Naive thymus-derived CD4-positive, alpha-beta T cell (primary cell): ENCODE results near the gene CYB5RL. TPM values are rescaled to one million over a fixed set of nuclear protein-coding genes. Genes with fewer than 3 reads are reported as not detected.
A peak's percentile ranks its signal among the peaks of the same experiment; 100 is the strongest.
"Not testable (repeated sequence)": the region's sequence is repeated elsewhere in the genome, so short reads cannot be mapped to it uniquely, and the experiment has no call there.

Experiments used
- ATAC-seq: fragments of 150-1000 bp; cut with Tn5 transposase; 2 replicates; pipeline ENCODE4 v1.10.0; 2021; ENCODE audit warnings: mild to moderate bottlenecking, moderate library complexity
- CTCF ChIA-PET: fragments of 350-600 bp; sonication (Branson Sonifier 250); formaldehyde crosslinking; loops from one replicate; lab custom pipeline; 2021; ENCODE audit warnings: antibody characterized with exemption; lab: Charles Lee
- POLR2A ChIA-PET: fragments of 350-600 bp; sonication (Branson Sonifier 250); formaldehyde crosslinking; loops from one replicate; lab custom pipeline; 2021; ENCODE audit warnings: antibody characterized with exemption, inconsistent platforms; lab: Charles Lee
- DNase-seq, 9 donors: peaks; one replicate each; pipeline versions ENCODE4 v3.0.0 to v3.0.0-alpha.2; 2020 to 2022; ENCODE audit warnings: mixed read lengths in 1 of 9
- H3K27ac ChIP-seq: one replicate; pipeline ENCODE4 v1.7.0; 2013; ENCODE audit warnings: mild to moderate bottlenecking, low read depth, low read length, moderate library complexity
- H3K27me3 ChIP-seq, 2 donors: one replicate each; pipeline ENCODE4 v1.7.0; 2013; ENCODE audit warnings: low read length in 2 of 2, mild to moderate bottlenecking in 2 of 2, moderate library complexity in 2 of 2; ENCODE audit not compliant: control insufficient read depth in 2 of 2, insufficient read depth in 2 of 2
- H3K36me3 ChIP-seq, 3 experiments: 1 replicate in 2 of 3; 2 replicates in 1 of 3; pipeline ENCODE4 v1.7.0; 2013; ENCODE audit warnings: low read length in 3 of 3, mild to moderate bottlenecking in 3 of 3, moderate library complexity in 1 of 3; ENCODE audit not compliant: insufficient read depth in 3 of 3, control insufficient read depth in 2 of 3
- H3K4me1 ChIP-seq, 2 donors: one replicate each; pipeline ENCODE4 v1.7.0; 2013; ENCODE audit warnings: low read length in 2 of 2, mild to moderate bottlenecking in 2 of 2, moderate library complexity in 1 of 2; ENCODE audit not compliant: control insufficient read depth in 2 of 2, insufficient read depth in 2 of 2
- H3K4me3 ChIP-seq: 2 replicates; pipeline ENCODE4 v1.7.0; 2013; ENCODE audit warnings: mild to moderate bottlenecking, low read length
- H3K9me3 ChIP-seq, 3 experiments: 1 replicate in 2 of 3; 2 replicates in 1 of 3; pipeline ENCODE4 v1.7.0; 2013; ENCODE audit warnings: low read length in 3 of 3; ENCODE audit not compliant: control insufficient read depth in 2 of 3
- H3K27ac Mint-ChIP-seq, 9 donors: one replicate each; pipeline ENCODE4 v1.8.0; 2020 to 2022; ENCODE audit warnings: mixed read lengths in 9 of 9, mild to moderate bottlenecking in 8 of 9, moderate library complexity in 5 of 9, inconsistent platforms in 2 of 9
- H3K27me3 Mint-ChIP-seq, 5 donors: one replicate each; pipeline ENCODE4 v1.8.0; 2021 to 2022; ENCODE audit warnings: mixed read lengths in 5 of 5, mild to moderate bottlenecking in 1 of 5
- H3K36me3 Mint-ChIP-seq, 5 donors: one replicate each; pipeline ENCODE4 v1.8.0; 2020 to 2022; ENCODE audit warnings: mixed read lengths in 5 of 5, mild to moderate bottlenecking in 3 of 5, inconsistent platforms in 1 of 5
- H3K4me1 Mint-ChIP-seq, 7 donors: one replicate each; pipeline ENCODE4 v1.8.0; 2020 to 2022; ENCODE audit warnings: mixed read lengths in 7 of 7, mild to moderate bottlenecking in 3 of 7, inconsistent platforms in 1 of 7
- H3K4me3 Mint-ChIP-seq, 10 donors: one replicate each; pipeline ENCODE4 v1.8.0; 2020 to 2022; ENCODE audit warnings: mild to moderate bottlenecking in 10 of 10, mixed read lengths in 10 of 10, moderate library complexity in 6 of 10, inconsistent platforms in 2 of 10
- H3K9me3 Mint-ChIP-seq, 11 donors: one replicate each; pipeline ENCODE4 v1.8.0; 2020 to 2022; ENCODE audit warnings: mixed read lengths in 11 of 11, mild to moderate bottlenecking in 4 of 11, inconsistent platforms in 1 of 11, moderate library complexity in 1 of 11
- intact Hi-C, 2 donors: fragments of 100-400 bp; cut with micrococcal nuclease; formaldehyde crosslinking; loops; one replicate each; pipeline ENCODE4 v1.15.1; 2023
- polyA plus RNA-seq, 2 donors: library from polyadenylated mRNA; unstranded; fragments of 300-500 nt; fragmentation: Illumina TruSeq; gene quantifications; one replicate each; pipeline ENCODE4 v1.2.3, GENCODE V29; 2021
- total RNA-seq, 6 experiments: library from RNA in 5 of 6; stranded (reverse) in 5 of 6; gene quantifications; 1 replicate in 5 of 6; 2 replicates in 1 of 6; pipeline ENCODE4 v1.2.3 and lab custom pipeline; 2021 to 2026

CYB5RL gene
- total and polyA plus RNA-seq, 7 experiments from 2014 or later: 3.4 to 13.5 (median 7.0) TPM

DNA sequence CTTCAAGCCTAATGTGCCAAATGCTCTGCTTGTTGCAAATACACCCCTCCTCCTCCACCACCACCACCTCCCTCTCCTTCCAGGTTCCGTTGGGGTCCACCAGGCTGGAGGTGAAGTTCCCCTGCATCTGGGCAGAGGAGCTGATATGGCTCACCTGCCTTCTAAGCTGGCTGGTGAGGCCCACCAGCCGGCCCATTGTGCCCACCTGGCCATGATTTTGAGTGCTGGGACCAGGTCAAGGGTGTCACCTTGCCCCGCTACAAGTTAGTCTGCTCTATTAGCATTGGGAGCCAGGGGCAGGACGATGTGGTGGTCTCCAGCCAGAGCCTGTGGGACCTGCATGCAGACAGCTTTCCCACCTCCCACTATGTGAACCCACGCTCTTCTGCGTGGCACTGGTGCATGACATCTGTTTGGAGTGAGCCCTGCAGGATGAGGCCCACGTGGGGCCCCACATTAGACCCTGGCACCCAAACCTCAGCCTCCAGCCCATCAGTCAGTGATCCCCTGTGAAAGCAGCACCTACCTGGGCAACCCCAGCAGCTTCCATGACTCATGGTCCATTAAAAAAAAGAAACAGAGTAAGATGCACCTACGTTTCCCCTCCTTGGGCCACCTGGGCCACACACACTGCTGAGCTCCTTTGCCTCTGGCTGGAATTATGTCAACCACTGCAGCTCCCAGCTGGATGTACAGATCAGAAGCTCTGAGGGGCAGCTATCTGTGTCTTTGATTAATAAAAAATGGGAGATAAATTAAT is 31.4 kb downstream of the CYB5RL start:
- H3K4me1 Mint-ChIP-seq: peaks cover 1 to 19% (median 13%) of the 10 kb centered on the region in 7 donors
- intact Hi-C loops: no loop called here
- H3K36me3 Mint-ChIP-seq: peaks cover 0 to 13% (median 0%) of the 10 kb centered on the region in 5 donors
- DNase-seq: no peak
- H3K9me3 ChIP-seq: no peaks in the 10 kb centered on the region
- POLR2A ChIA-PET: no interaction called here
- H3K27me3 ChIP-seq: no peaks in the 10 kb centered on the region
- peaks cover 0 to 7% of the 10 kb centered on the region in 2 donors for H3K4me1 ChIP-seq
- no peak for ATAC-seq
- H3K4me3 Mint-ChIP-seq: no peak overlapping the region
- H3K27me3 Mint-ChIP-seq: no peaks in the 10 kb centered on the region
- CTCF ChIA-PET: no interaction called here
- H3K27ac ChIP-seq: no peak overlapping the region
- H3K27ac Mint-ChIP-seq: peak overlapping the region in 2 of 9 donors; percentile 5 to 63
- peaks cover 0 to 4% (median 0%) of the 10 kb centered on the region in 3 experiments for H3K36me3 ChIP-seq
- H3K4me3 ChIP-seq: no peak overlapping the region
- H3K9me3 Mint-ChIP-seq: no peaks in the 10 kb centered on the region

DNA sequence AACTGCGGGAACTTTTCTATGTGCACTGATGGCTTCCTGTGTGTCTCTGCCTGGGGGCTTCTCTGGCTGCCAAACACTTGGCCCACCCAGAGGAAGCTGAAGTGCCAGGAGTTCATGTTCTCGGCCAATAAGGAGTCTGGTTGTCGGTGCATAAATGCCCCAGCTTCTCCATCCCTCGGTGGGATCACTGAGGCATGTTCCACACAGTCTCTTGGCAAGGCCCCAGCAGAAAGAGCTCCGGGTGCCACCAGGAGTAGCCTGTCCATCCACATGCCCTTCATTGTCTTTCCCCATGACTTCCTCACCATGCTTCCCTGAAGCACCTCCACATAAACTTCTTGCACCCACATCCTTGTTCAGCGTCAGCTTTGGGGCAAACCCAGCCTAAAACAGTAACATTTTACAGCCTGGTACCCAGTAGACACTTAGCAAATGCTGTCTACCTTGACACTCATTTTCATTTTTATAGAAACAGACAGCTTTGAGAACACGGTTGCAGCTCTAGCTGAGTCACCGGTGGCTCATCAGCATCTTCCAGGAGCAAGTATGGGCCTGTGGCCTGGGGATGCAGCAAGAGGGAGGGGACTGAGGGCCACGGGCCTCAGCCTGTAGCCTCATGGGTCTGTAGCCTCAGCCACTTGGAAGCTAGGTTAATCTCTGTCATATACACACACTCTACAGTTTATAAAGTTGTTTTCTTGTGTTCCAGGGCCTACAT is 32.2 kb downstream of the CYB5RL start:
- Histone ChIP-seq H3K36me3 (peaks cover 0 to 3% (median 0%) of the 10 kb centered on the region in 3 experiments), H3K27me3 (no peaks in the 10 kb centered on the region), H3K4me1 (peaks cover 0 to 7% of the 10 kb centered on the region in 2 donors), H3K9me3 (no peaks in the 10 kb centered on the region), H3K27ac (no peak overlapping the region), H3K4me3 (no peak overlapping the region)
- Mint-ChIP-seq H3K4me1 (peaks cover 1 to 18% (median 13%) of the 10 kb centered on the region in 7 donors), H3K4me3 (no peak overlapping the region), H3K36me3 (peaks cover 0 to 8% (median 0%) of the 10 kb centered on the region in 5 donors), H3K27me3 (no peaks in the 10 kb centered on the region), H3K9me3 (no peaks in the 10 kb centered on the region), H3K27ac (no peak overlapping the region)
- intact Hi-C loops: no loop called here
- no peak for ATAC-seq
- ChIA-PET CTCF (no interaction called here), POLR2A (no interaction called here)
- DNase-seq: no peak

DNA sequence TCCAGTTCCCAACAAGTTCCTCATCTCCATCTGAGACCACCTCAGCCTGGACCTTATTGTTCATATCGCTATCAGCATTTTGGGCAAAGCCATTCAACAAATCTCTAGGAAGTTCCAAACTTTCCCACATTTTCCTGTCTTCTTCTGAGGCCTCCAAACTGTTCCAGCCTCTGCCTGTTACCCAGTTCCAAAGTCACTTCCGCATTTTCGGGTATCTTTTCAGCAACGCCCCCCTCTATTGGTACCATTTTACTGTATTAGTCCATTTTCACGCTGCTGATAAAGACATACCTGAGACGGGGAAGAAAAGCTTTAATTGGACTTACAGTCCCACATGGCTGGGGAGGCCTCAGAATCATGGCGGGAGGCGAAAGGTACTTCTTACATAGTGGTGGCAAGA is 33.5 kb downstream of the CYB5RL start:
- H3K9me3 Mint-ChIP-seq, H3K36me3 ChIP-seq, POLR2A ChIA-PET, intact Hi-C loops, H3K9me3 ChIP-seq, ATAC-seq, H3K27ac ChIP-seq, H3K4me3 Mint-ChIP-seq, H3K4me1 ChIP-seq, H3K4me3 ChIP-seq, H3K27me3 Mint-ChIP-seq, DNase-seq, CTCF ChIA-PET, H3K27me3 ChIP-seq, H3K36me3 Mint-ChIP-seq: not testable (repeated sequence)
- peak overlapping the region in 1 of 9 donors; percentile 62 for H3K27ac Mint-ChIP-seq
- H3K4me1 Mint-ChIP-seq: peaks cover 1 to 10% (median 9%) of the 10 kb centered on the region in 7 donors

DNA sequence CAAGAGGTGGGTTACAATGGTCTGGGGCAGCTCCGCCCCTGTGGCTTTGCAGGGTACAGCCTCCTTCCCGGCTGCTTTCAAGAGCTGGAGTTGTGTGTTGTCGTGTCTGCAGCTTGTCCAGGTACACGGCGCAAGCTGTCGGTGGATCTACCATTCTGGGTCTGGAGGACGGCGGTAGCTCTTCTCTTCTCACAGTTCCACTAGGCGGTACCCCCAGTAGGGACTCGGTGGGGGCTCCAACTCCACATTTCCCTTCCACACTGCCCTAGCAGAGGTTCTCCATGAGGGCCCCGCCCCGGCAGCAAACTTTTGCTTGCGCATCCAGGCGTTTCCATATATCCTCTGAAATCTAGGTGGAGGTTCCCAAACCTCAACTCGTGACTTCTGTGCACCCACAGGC is 34.7 kb downstream of the CYB5RL start:
- intact Hi-C loops: no loop called here
- CTCF ChIA-PET: no interaction called here

DNA sequence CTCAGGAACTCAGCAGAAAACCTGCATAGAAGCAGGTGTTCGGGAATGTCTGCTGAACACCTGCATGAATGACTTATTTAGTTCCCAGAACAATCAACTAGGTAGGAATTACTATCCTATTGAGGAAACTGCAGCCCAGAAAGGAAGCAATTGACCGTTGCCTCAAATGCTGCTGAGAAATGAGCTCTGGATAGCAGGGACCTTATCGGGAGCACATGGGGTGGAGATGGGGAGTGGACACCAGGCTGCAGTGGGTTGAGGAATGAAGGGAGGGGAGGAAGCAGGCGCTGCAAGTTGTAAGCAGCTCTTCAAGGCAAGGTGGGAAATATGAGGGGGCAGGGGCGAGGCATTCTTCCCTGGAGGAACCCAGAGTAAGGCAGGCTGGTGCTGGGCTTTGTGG is 36.3 kb downstream of the CYB5RL start:
- H3K4me3 Mint-ChIP-seq: no peak overlapping the region
- no peaks in the 10 kb centered on the region for H3K9me3 Mint-ChIP-seq
- Histone ChIP-seq H3K4me1 (no peaks in the 10 kb centered on the region), H3K27ac (no peak overlapping the region), H3K4me3 (no peak overlapping the region), H3K9me3 (no peaks in the 10 kb centered on the region), H3K27me3 (no peaks in the 10 kb centered on the region), H3K36me3 (no peaks in the 10 kb centered on the region)
- ChIA-PET CTCF (no interaction called here), POLR2A (no interaction called here)
- H3K36me3 Mint-ChIP-seq: peaks cover 0 to 7% (median 0%) of the 10 kb centered on the region in 5 donors
- H3K27ac Mint-ChIP-seq: no peak overlapping the region
- H3K4me1 Mint-ChIP-seq: no peaks in the 10 kb centered on the region
- no peak for DNase-seq
- intact Hi-C loops: no loop called here
- H3K27me3 Mint-ChIP-seq: no peaks in the 10 kb centered on the region
- ATAC-seq: no peak

More for the DNA sequence above, 34.7 kb downstream of the CYB5RL start:
- H3K27me3 ChIP-seq: no peaks in the 10 kb centered on the region
- H3K4me1 ChIP-seq: no peaks in the 10 kb centered on the region
- peaks cover 0 to 7% (median 0%) of the 10 kb centered on the region in 5 donors for H3K36me3 Mint-ChIP-seq
- H3K27ac ChIP-seq: no peak overlapping the region
- H3K27me3 Mint-ChIP-seq: no peaks in the 10 kb centered on the region
- H3K27ac Mint-ChIP-seq: no peak overlapping the region
- DNase-seq: no peak
- no peaks in the 10 kb centered on the region for H3K36me3 ChIP-seq
- H3K4me3 ChIP-seq: no peak overlapping the region
- POLR2A ChIA-PET: no interaction called here
- H3K4me3 Mint-ChIP-seq: no peak overlapping the region
- ATAC-seq: no peak
- no peaks in the 10 kb centered on the region for H3K9me3 Mint-ChIP-seq
- H3K9me3 ChIP-seq: no peaks in the 10 kb centered on the region
- peaks cover 0 to 1% (median 0%) of the 10 kb centered on the region in 7 donors for H3K4me1 Mint-ChIP-seq

DNA sequence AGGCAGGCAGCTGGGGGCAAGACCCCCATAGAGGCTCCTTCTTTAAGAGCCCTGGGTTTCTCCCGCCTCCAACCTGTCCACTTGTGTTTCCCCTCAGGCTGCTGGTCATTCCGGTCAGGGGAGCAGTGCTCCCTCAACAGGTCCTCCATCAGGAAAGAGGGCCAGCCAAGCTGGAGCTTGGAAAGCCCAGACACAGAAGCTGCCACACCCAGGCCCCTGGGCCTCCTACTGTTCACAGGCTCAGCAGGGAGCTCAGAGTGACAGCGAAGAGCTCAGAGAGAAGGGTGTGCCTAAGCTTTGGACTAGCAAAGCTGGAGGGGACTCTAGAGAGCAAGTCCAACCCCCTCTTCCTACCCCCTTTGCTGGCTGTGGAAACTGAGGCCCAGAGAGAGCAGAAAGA is 36.8 kb downstream of the CYB5RL start:
- no peak for ATAC-seq
- Mint-ChIP-seq H3K27ac (no peak overlapping the region), H3K36me3 (peaks cover 0 to 7% (median 0%) of the 10 kb centered on the region in 5 donors)

More for the DNA sequence above, 36.8 kb downstream of the CYB5RL start:
- Histone ChIP-seq H3K27ac (no peak overlapping the region), H3K9me3 (no peaks in the 10 kb centered on the region), H3K36me3 (no peaks in the 10 kb centered on the region), H3K4me3 (no peak overlapping the region), H3K4me1 (no peaks in the 10 kb centered on the region), H3K27me3 (no peaks in the 10 kb centered on the region)
- intact Hi-C loops: no loop called here
- Mint-ChIP-seq H3K9me3 (no peaks in the 10 kb centered on the region), H3K4me3 (no peak overlapping the region), H3K4me1 (no peaks in the 10 kb centered on the region), H3K27me3 (no peaks in the 10 kb centered on the region)
- DNase-seq: no peak
- CTCF ChIA-PET: no interaction called here
- POLR2A ChIA-PET: no interaction called here
